Lower leg skin (tissue), 3 donors: Measurements from ENCODE around the gene TMEM14C.

Experiments
- POLR2A ChIP-seq, 2 donors: fragments of 450-650 bp; IDR thresholded peaks; one replicate each; pipeline ENCODE4 v1.6.1; 2016 to 2017; ENCODE audit warnings: antibody characterized with exemption in 2 of 2, mild to moderate bottlenecking in 1 of 2, moderate library complexity in 1 of 2
- TF ChIP-seq, protein P1 (sequence below), 3 donors: fragments of 450-650 bp; IDR thresholded peaks; one replicate each; pipeline ENCODE4 v1.5.1; 2016; ENCODE audit warnings: antibody characterized with exemption in 3 of 3, mild to moderate bottlenecking in 3 of 3, moderate library complexity in 2 of 3

DNA sequence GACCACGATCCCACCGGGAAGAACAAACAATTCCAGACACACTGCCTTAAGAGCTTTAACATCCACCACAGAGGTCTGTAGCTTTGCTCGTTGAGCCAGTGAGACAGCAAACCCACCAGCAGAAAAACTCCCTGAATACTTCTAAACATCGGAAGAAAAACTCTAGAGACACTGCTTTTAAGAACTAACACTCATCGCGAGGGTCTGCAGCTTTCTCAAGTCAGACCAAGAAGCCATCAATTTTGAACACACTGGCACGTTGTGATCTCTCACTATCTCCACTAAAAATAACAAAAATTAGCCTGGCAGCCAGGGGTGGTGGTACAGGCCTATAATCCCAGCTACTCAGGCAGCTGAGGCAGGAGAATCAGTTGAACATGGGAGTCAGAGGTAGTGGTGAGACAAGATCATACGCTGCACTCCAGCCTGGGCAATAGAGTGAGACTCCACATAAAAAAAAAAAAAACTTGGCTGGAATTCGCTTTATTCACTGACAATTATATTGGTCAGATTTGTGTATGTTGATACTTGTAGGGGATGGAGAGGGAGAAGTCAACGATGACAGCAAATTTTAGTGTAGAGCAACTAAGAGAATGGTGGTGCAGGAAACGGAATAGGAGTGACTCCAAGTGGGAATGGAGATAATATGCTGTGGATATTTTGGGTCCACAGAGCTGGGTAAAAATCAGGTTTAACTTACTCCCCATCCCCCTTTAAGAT is 860 bp upstream of the TMEM14C start:
- TF ChIP-seq, protein P1, sequence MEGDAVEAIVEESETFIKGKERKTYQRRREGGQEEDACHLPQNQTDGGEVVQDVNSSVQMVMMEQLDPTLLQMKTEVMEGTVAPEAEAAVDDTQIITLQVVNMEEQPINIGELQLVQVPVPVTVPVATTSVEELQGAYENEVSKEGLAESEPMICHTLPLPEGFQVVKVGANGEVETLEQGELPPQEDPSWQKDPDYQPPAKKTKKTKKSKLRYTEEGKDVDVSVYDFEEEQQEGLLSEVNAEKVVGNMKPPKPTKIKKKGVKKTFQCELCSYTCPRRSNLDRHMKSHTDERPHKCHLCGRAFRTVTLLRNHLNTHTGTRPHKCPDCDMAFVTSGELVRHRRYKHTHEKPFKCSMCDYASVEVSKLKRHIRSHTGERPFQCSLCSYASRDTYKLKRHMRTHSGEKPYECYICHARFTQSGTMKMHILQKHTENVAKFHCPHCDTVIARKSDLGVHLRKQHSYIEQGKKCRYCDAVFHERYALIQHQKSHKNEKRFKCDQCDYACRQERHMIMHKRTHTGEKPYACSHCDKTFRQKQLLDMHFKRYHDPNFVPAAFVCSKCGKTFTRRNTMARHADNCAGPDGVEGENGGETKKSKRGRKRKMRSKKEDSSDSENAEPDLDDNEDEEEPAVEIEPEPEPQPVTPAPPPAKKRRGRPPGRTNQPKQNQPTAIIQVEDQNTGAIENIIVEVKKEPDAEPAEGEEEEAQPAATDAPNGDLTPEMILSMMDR (IDR thresholded peaks at IDR 0.05) = no peak
- no peak for TF ChIP-seq POLR2A (IDR thresholded peaks at IDR 0.05)
